A204.1 (cell line): ENCODE results near the gene ADGRG1.

ENCODE experiments used
- FAIRE-seq: peaks from 2 replicates; lab custom pipeline; 2012; peaks lifted over from hg19 to GRCh38; lab: Jason Lieb, UNC

The ADGRG1 gene

DNA sequence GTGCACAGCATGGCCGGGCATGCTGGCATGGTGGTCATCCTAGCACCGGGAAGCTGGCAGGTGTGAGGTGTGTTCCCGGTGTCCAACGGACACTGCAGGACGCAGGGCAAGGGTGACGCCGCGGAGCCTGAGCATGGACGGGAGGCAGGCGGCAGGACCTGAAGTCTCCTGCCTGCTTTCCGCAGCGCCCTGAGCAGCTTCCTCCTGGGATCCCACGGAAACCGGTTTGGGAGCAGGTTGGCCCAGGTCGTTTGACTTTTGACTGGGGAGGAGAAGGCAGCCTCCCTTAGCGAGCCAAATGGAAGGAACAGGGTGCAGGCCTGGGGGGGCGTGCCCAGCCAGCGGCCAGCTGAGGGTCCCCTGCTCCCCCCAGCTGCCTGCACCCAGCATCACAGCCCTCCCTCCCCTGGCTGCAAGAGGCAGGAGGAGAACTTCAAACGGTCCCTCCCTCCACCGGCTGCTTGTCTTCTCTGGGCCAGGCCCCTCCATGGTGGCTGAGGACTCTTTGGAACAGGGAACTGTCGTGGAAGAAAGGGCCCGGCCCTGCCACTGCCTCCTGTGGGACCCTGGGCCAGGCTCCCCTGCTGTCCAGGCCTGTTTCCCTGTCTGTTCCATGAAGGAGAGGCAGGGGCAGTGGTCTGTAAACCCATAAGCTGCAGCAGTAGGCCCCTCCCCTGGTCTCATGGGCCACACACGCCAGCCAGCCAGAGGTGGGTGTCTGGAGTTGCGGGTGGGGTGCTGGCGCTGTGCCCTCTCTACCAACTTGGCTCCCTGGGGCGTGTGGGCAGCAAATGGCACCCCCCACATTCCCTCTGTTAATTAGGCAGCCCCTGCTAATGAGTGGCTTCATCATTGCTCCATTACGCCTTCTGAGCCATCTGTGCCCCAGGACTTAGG, 7.8 kb upstream of the ADGRG1 start:
- no peak for FAIRE-seq

DNA sequence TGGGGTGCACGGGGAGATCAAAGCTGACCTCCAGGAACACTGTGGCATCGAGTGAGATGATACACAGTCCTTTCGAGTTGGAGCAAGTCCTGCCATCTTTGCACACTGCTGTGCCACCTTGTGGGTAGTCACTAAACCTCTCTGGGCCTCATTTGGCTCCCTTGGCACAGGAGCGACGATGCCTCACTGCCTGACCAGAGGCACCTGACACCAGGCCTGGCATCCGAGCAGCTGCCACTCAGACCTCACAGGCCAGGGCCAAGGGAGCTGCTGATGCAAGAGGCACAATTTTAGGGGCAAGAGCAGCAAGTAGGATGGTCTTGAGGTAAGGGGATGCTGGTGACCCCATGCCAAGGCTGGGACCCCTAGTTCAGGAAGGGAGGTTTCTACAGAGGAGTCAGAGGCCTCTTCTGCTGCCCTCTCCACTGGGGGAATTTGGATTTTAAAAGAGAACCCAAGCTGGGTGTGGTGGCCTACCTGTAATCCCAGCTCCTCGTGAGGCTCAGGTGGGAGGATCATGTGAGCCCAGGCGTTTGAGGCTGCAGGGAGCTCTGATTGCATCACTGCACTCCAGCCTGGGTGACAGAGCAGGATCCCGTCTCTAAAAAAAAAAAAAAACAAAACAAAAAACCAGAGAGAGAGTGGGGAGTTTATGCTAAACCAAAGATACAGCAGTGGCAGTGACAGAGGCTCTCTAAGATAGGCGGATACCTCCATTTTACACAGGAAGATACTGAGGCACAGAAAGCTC, 6.7 kb upstream of the ADGRG1 start:
- no peak for FAIRE-seq

- FAIRE-seq = no peak
Measured at GRCh38 chr16:57622361-57623250, 5.8 kb upstream of the ADGRG1 start.

GRCh38 chr16:57623251-57624043, 5.0 kb upstream of the ADGRG1 start:
- no peak for FAIRE-seq

GRCh38 chr16:57624044-57624688, 4.3 kb upstream of the ADGRG1 start:
- no peak for FAIRE-seq

GRCh38 chr16:57624806-57625500, 3.5 kb upstream of the ADGRG1 start:
- FAIRE-seq = no peak

DNA sequence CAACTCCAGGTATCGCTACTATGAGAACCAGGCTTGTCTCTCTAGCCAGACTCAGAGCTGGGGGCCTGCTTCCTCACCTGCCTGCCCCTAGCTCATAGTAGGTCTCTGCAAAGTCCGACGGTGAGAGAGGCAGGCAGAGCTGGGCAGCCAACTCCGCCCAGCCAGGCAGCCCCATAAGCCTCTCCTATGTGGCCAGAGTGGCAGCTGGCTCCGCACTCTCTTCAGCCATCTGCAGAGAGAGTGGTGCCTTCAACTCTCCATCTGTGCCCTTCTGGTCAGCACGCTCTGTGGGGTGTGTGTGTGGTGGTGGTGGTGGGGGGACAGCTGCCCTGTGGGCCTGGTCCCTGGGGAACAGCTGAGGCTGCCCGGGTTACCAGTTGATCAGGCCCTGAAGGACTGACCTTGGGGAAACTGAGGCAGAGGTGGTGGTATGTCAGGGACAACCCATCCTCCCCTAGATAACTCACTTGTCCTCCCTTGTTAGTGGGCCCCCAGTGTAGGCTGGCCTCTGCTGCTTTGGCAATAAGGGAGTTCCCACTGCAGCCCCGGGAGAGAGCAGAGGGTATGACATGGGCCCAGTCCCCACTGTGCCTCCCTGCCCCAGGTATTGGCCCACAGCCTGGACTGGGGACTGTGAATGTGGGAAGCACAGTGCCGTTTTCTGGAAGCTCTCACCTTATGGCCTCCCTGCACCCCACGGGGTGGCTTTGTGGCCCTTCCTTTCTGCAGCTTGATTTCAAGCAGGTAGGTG, 1.8 kb upstream of the ADGRG1 start:
- no peak for FAIRE-seq

DNA sequence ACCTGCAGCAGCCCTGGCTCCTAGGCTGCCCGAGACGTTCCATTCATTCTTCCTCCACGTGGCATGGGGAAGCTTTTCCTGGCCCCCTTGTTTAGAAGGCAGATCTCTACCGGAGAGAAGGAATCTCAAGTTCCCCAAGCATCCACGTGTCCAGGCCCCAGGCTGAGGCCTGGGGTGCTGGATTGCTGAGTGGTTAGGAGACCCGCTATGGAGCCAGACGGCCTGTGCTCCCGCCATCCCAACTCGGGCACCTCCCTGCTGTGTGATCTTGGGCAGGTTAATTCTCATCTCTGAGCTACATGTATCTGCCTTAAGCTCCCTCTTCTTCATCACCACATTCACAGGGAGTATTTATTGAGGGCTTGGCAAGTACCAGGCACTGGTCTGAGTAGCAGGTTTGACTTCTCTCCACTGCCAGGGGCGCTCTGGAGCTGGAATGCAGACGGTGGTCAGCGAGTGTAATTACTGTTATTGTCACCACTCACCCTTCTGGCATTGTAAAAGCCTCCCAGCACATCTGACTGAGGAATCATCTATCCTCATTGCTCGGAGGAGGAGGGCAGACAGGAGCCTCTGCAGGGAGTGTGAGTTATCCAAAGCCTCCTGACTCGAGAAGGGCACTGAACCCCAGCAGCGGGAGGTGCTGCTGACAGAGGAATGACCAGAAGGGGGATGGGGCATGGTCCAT, 1.1 kb upstream of the ADGRG1 start:
- no peak for FAIRE-seq

DNA sequence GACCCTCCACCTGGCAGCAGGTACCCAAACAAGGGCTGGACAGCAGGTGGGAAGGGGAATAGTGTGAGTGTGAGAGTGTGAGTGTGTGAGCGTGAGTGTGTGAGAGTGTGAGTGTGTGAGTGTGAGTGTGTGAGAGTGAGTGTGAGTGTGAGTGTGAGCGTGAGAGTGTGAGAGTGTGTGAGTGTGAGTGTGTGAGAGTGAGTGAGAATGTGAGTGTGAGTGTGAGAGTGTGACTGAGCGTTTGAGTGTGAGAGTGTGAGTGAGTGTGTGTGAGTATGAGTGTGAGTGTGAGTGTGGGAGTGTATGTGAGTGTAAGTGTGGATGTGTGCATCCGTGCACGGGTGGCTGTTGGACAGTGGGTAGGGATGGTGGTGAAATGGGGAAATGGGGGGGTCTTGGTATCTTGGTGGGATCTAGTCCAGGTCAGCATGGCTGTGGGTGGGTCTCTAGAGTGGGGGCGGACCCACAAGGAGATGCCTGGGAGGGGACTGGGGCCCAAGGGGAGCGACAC, 408 bp downstream of the ADGRG1 start:
- FAIRE-seq = no peak

- no peak for FAIRE-seq
Measured at GRCh38 chr16:57629516-57630406, 1.3 kb downstream of the ADGRG1 start.

DNA sequence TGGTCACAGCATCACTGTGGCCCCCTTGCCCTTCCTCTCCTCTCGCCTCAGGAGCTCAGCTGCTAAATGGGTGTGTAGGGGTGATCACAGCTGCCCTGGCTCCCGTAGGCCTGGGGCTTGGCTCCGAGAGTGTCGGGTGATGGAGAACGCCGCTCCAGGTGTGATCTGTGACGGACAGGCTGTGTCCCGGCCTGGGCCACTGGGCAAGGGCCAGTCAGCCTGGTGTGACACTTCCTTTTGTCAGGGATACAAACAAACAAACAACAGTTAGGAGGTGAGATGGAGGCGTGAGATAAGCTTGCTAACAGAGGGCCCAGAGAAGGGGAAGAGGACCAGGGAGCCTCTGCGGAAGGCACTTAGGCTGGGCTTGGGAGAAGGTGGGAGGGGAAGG, 2.0 kb downstream of the ADGRG1 start:
- FAIRE-seq = no peak

GRCh38 chr16:57630931-57631845, 2.8 kb downstream of the ADGRG1 start:
- FAIRE-seq = no peak

DNA sequence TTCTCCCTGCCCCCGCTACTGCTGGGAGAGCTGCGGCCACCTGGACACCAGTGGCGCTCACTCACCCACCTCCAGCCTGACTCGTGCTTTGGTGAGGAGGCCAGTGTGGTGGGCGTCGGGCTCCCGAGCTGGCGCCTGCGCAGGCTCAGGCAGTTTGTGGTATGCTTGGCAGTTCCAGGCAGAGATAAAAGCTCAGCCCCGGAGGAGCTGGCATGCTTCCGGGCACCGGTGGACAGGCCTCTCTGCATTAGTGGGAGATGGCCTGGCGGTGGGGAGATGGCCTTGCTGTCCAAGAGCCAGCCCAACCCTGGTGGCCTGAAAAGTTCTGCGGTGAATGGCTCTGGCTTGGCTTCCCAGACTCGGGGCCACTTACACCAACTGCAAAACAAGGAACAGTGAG, 4.1 kb downstream of the ADGRG1 start:
- FAIRE-seq = no peak

- FAIRE-seq = no peak
Measured at GRCh38 chr16:57633383-57634064, 5.1 kb downstream of the ADGRG1 start.

GRCh38 chr16:57634171-57634570, 5.7 kb downstream of the ADGRG1 start:
- no peak for FAIRE-seq
